Astrocyte (in vitro differentiated cells and primary cell): ENCODE data around the gene JPH3. TPM values are rescaled to one million over a fixed set of nuclear protein-coding genes. Genes with fewer than 3 reads are reported as not detected.

Experiments
- DNase-seq: peaks from one replicate; pipeline ENCODE4 v3.0.0-alpha.2; 2010; ENCODE audit warnings: low read depth
- FAIRE-seq: peaks from 2 replicates; lab custom pipeline; 2011; peaks lifted over from hg19 to GRCh38; lab: Jason Lieb, UNC
- H2AFZ ChIP-seq: 2 replicates; pipeline ENCODE4 v1.6.0; 2012; ENCODE audit warnings: low read depth, low read length, inconsistent platforms
- H3K27ac ChIP-seq: 2 replicates; pipeline ENCODE4 v1.5.1; 2011; ENCODE audit warnings: low read depth, low read length, inconsistent platforms
- H3K27me3 ChIP-seq: 2 replicates; pipeline ENCODE4 v1.6.0; 2011; ENCODE audit warnings: low read length, inconsistent platforms; ENCODE audit not compliant: insufficient read depth
- H3K36me3 ChIP-seq: 2 replicates; pipeline ENCODE4 v1.5.1; 2011; ENCODE audit warnings: low read length, inconsistent platforms; ENCODE audit not compliant: insufficient read depth
- H3K4me1 ChIP-seq: 2 replicates; pipeline ENCODE4 v1.5.1; 2011; ENCODE audit warnings: low read length, inconsistent platforms; ENCODE audit not compliant: insufficient read depth
- H3K4me2 ChIP-seq: 2 replicates; pipeline ENCODE4 v1.6.0; 2012; ENCODE audit warnings: low read length, inconsistent platforms
- H3K4me3 ChIP-seq: 2 replicates; pipeline ENCODE4 v1.5.1; 2011; ENCODE audit warnings: low read depth, mild to moderate bottlenecking, low read length, inconsistent platforms; ENCODE audit not compliant: insufficient read depth
- H3K79me2 ChIP-seq: 2 replicates; pipeline ENCODE4 v1.6.0; 2012; ENCODE audit warnings: mild to moderate bottlenecking, low read length, inconsistent platforms; ENCODE audit not compliant: insufficient read depth
- H3K9ac ChIP-seq: 2 replicates; pipeline ENCODE4 v1.6.0; 2012; ENCODE audit warnings: mild to moderate bottlenecking, low read length, inconsistent platforms
- H3K9me3 ChIP-seq: 2 replicates; pipeline ENCODE4 v1.5.1; 2012; ENCODE audit warnings: low read depth, mild to moderate bottlenecking, low read length, inconsistent platforms; ENCODE audit not compliant: insufficient read depth
- H4K20me1 ChIP-seq: 2 replicates; pipeline ENCODE4 v1.6.0; 2012; ENCODE audit warnings: low read length, inconsistent platforms; ENCODE audit not compliant: insufficient read depth
- H3K27ac Mint-ChIP-seq: one replicate; pipeline ENCODE4 v1.8.0; 2021; ENCODE audit warnings: mild to moderate bottlenecking, mixed read lengths; ENCODE audit not compliant: unreplicated experiment
- H3K27me3 Mint-ChIP-seq: one replicate; pipeline ENCODE4 v1.8.0; 2021; ENCODE audit warnings: low read depth, mixed read lengths; ENCODE audit not compliant: unreplicated experiment
- H3K36me3 Mint-ChIP-seq: one replicate; pipeline ENCODE4 v1.8.0; 2021; ENCODE audit warnings: low read depth, mixed read lengths; ENCODE audit not compliant: unreplicated experiment
- H3K4me1 Mint-ChIP-seq: one replicate; pipeline ENCODE4 v1.8.0; 2021; ENCODE audit warnings: low read depth, mixed read lengths; ENCODE audit not compliant: unreplicated experiment
- H3K4me3 Mint-ChIP-seq: one replicate; pipeline ENCODE4 v1.8.0; 2021; ENCODE audit warnings: mild to moderate bottlenecking, moderate library complexity, mixed read lengths; ENCODE audit not compliant: unreplicated experiment
- H3K9me3 Mint-ChIP-seq: one replicate; pipeline ENCODE4 v1.8.0; 2021; ENCODE audit warnings: mild to moderate bottlenecking, mixed read lengths; ENCODE audit not compliant: unreplicated experiment
- EZH2 ChIP-seq: IDR thresholded peaks from 2 replicates; pipeline ENCODE4 v1.6.1; 2012; ENCODE audit warnings: mild to moderate bottlenecking, low read length, inconsistent platforms; ENCODE audit not compliant: insufficient read depth
- total RNA-seq: library from RNA; stranded (reverse); gene quantifications from 2 replicates; pipeline ENCODE4 v1.2.1, GENCODE V29; 2021
- TF ChIP-seq, protein P1 (sequence below): IDR thresholded peaks from 2 replicates; pipeline ENCODE4 v1.5.1; 2011; ENCODE audit warnings: low read depth, mild to moderate bottlenecking, inconsistent platforms, low read length, moderate library complexity; ENCODE audit not compliant: insufficient read depth

JPH3 gene
- total RNA-seq, 1 donor from 2014 or later = 8.6 TPM

DNA sequence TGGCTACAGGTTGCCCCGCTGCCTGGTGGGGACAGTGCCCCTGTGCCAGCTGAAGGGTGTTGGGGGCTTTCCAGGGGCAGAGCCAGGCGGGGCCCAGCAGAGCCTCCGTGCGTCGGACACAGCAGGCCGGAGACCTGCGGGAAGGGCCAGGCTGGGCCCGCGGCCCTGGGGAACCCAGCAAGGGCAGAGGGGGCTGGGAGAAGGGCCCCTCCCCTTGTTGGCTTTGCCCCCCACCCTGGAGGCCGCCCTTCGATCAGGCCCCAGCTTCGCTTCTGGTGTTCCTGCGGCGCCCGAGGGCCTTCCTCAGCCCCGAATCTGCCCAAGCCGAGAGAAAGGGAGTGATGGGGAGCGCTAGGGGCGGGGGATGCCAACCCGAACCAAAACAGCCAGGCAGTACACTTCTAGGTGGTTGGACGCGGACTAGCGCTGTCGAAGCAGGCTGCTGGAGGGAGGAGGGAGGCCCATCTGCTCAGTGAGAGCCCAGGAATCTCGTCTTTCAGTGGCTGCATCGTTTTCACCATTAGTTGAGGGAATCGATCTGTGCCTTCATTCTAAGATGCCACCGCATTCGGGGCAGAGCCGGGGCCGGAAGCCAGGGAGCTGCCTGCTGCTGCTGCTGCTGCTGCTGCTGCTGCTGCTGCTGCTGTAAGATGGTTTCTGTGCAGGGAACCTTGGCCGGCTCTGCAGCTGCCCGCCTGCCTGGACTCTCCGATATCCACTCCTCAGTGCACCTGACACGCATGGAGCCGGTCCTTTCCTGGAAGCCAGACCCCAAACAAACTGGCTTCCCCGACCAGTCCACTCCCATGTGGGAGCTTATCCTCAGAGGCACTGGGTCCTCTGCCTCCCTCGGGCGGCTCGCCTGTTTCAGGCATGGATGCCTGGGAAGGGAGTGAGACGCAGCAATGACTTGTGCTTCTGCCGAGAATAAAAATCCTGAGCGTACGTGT lies 1.7 kb downstream of the JPH3 start:
- TF ChIP-seq, protein P1, sequence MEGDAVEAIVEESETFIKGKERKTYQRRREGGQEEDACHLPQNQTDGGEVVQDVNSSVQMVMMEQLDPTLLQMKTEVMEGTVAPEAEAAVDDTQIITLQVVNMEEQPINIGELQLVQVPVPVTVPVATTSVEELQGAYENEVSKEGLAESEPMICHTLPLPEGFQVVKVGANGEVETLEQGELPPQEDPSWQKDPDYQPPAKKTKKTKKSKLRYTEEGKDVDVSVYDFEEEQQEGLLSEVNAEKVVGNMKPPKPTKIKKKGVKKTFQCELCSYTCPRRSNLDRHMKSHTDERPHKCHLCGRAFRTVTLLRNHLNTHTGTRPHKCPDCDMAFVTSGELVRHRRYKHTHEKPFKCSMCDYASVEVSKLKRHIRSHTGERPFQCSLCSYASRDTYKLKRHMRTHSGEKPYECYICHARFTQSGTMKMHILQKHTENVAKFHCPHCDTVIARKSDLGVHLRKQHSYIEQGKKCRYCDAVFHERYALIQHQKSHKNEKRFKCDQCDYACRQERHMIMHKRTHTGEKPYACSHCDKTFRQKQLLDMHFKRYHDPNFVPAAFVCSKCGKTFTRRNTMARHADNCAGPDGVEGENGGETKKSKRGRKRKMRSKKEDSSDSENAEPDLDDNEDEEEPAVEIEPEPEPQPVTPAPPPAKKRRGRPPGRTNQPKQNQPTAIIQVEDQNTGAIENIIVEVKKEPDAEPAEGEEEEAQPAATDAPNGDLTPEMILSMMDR = no peak
- peak; percentile 66 for TF ChIP-seq EZH2
- Mint-ChIP-seq H3K4me1 (no peaks in the 10 kb centered on the region), H3K27me3 (peaks cover 46% of the 10 kb centered on the region), H3K4me3 (peak overlapping the region; percentile 90), H3K27ac (no peak overlapping the region), H3K36me3 (peaks cover 10% of the 10 kb centered on the region), H3K9me3 (peaks cover 2% of the 10 kb centered on the region)
- H3K9me3 ChIP-seq = peaks cover 3% of the 10 kb centered on the region
- peaks cover 71% of the 10 kb centered on the region for H3K27me3 ChIP-seq
- H3K9ac ChIP-seq = no peak overlapping the region
- no peak for FAIRE-seq
- H3K4me1 ChIP-seq = no peaks in the 10 kb centered on the region
- H3K4me3 ChIP-seq = no peak overlapping the region
- H3K79me2 ChIP-seq = no peaks in the 10 kb centered on the region
- H4K20me1 ChIP-seq = no peaks in the 10 kb centered on the region
- no peak for DNase-seq
- H2AFZ ChIP-seq = no peak overlapping the region
- H3K27ac ChIP-seq = no peak overlapping the region
- no peak overlapping the region for H3K4me2 ChIP-seq
- no peaks in the 10 kb centered on the region for H3K36me3 ChIP-seq

- Histone ChIP-seq H3K4me2 (no peak overlapping the region), H3K79me2 (no peaks in the 10 kb centered on the region), H3K4me1 (no peaks in the 10 kb centered on the region), H3K36me3 (no peaks in the 10 kb centered on the region), H4K20me1 (no peaks in the 10 kb centered on the region), H3K9me3 (no peaks in the 10 kb centered on the region), H3K27ac (no peak overlapping the region), H3K27me3 (peaks cover 65% of the 10 kb centered on the region), H2AFZ (no peak overlapping the region), H3K4me3 (no peak overlapping the region), H3K9ac (no peak overlapping the region)
- Mint-ChIP-seq H3K4me3 (peak overlapping the region; percentile 83), H3K36me3 (peaks cover 10% of the 10 kb centered on the region), H3K4me1 (no peaks in the 10 kb centered on the region), H3K27me3 (peaks cover 39% of the 10 kb centered on the region), H3K27ac (no peak overlapping the region), H3K9me3 (no peaks in the 10 kb centered on the region)
- TF ChIP-seq, protein P1 = no peak
- TF ChIP-seq EZH2 = no peak
- FAIRE-seq = no peak
- DNase-seq = no peak
Measured at GRCh38 chr16:87604634-87605111, 2.4 kb downstream of the JPH3 start.

- Histone ChIP-seq H3K9me3 (no peaks in the 10 kb centered on the region), H3K36me3 (no peaks in the 10 kb centered on the region), H3K27me3 (peaks cover 54% of the 10 kb centered on the region), H3K4me2 (no peak overlapping the region), H3K9ac (no peak overlapping the region), H3K4me3 (no peak overlapping the region), H2AFZ (no peak overlapping the region), H3K4me1 (no peaks in the 10 kb centered on the region), H3K27ac (no peak overlapping the region), H4K20me1 (no peaks in the 10 kb centered on the region), H3K79me2 (no peaks in the 10 kb centered on the region)
- Mint-ChIP-seq H3K36me3 (peaks cover 13% of the 10 kb centered on the region), H3K4me3 (peak overlapping the region; percentile 18), H3K27ac (no peak overlapping the region), H3K27me3 (peaks cover 28% of the 10 kb centered on the region), H3K4me1 (no peaks in the 10 kb centered on the region), H3K9me3 (no peaks in the 10 kb centered on the region)
- DNase-seq (no peak), FAIRE-seq (no peak)
- TF ChIP-seq, protein P1 = no peak
- no peak for TF ChIP-seq EZH2
Measured at GRCh38 chr16:87607223-87607622, 4.9 kb downstream of the JPH3 start.
